Subcutaneous preadipocyte (primary cell): ENCODE measurements around the gene EDC4. TPM values are rescaled to one million over a fixed set of nuclear protein-coding genes. Genes with fewer than 3 reads are reported as not detected.

ENCODE experiments used
- small RNA-seq: library from RNA; depleted of rRNA; stranded (forward); fragments of <200 nt; gene quantifications from one replicate; pipeline ENCODE3, GENCODE V24; 2012
- total RNA-seq: library from RNA; depleted of rRNA; stranded (reverse); fragments of >200 nt; gene quantifications from 2 replicates; pipeline ENCODE4 v1.2.3, GENCODE V29; 2012

EDC4 gene, protein sequence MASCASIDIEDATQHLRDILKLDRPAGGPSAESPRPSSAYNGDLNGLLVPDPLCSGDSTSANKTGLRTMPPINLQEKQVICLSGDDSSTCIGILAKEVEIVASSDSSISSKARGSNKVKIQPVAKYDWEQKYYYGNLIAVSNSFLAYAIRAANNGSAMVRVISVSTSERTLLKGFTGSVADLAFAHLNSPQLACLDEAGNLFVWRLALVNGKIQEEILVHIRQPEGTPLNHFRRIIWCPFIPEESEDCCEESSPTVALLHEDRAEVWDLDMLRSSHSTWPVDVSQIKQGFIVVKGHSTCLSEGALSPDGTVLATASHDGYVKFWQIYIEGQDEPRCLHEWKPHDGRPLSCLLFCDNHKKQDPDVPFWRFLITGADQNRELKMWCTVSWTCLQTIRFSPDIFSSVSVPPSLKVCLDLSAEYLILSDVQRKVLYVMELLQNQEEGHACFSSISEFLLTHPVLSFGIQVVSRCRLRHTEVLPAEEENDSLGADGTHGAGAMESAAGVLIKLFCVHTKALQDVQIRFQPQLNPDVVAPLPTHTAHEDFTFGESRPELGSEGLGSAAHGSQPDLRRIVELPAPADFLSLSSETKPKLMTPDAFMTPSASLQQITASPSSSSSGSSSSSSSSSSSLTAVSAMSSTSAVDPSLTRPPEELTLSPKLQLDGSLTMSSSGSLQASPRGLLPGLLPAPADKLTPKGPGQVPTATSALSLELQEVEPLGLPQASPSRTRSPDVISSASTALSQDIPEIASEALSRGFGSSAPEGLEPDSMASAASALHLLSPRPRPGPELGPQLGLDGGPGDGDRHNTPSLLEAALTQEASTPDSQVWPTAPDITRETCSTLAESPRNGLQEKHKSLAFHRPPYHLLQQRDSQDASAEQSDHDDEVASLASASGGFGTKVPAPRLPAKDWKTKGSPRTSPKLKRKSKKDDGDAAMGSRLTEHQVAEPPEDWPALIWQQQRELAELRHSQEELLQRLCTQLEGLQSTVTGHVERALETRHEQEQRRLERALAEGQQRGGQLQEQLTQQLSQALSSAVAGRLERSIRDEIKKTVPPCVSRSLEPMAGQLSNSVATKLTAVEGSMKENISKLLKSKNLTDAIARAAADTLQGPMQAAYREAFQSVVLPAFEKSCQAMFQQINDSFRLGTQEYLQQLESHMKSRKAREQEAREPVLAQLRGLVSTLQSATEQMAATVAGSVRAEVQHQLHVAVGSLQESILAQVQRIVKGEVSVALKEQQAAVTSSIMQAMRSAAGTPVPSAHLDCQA (N-terminal part only)
- 55.5 and 72.9 TPM in 2 replicates for total RNA-seq

DNA sequence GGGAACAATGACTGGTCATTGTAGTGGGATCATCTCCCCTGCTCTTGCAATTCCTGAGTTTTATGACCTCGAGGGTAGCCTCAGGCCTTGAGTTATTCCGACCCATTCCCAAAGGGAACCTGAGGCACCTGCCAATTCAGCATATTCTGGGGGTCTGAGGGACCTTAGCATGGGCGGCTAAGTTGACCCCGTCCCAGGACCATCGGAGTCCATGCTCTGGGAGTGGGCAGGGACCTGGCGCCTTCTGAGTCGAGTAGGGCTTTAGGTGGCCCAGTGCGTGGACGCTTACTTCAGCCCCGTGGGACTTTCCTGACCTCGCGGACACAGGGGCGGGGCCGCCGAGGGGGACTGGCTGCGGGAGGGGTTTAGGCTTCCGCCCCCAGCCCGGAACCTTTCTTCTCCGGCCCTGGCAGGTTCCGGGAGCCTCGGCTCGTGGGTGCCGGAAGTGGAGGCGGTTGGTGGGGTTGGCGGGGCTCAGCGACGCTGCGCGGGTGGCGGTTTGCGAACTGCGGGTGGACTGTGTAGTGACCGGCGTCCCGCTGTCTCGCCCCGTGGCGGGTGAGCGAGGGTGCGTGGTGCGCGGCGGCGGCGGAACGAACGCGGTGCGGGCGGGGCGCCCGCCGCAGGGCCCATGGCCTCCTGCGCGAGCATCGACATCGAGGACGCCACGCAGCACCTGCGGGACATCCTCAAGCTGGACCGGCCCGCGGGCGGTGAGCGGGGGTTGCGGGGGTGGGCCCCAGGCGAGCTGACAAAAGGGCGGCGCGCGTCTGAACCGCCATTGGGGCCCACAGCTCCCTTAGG, at the start of gene EDC4:
EDC4 (plus strand) TSS at position 422 of the 804 bp plus-strand sequence; CDS start at position 632, 210 bp downstream.

GRCh38 chr16:67841816-67842508, 30.9 kb upstream of the EDC4 start, which contains the start of gene THAP11:
Gene THAP11, plus strand, starts transcription at chr16:67842320. Its CDS starts 235 bp downstream, at chr16:67842555.

DNA sequence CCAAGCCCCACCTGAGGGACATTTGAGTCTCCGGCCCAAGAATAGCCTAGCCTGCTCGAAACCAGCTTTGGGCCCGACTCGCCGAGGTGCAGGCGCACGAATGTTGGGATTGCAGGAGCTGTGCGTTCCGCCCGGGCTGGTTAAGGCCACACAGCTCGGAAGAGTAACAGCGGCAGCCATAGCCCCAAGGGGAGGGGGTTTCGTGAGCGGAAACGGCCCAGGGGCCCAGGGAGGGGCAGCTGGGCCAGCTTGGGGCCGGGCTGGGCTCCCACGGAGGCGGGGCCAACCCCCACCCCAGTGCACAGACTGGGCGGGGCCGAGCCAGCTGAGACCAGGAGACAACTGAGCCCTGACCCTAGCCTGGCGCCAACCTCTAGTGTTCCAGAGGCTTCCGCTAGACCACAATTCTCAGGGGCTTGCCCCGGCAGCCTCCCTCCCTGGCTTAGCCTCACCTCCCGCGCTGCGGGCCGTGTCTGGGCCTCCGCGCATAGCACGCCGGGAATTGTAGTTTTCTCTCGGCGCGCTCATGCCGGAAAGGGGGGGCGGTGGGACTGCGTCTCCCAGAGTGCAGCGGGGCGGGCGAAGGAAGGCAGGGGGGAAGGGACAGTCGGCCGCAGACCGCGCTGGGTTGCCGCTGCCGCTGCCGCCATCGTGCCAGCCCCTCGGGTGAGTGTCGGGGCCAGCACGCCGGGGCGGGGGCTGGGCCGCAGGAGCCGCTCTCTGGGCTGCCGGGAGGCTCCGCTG, 26.4 kb upstream of the EDC4 start, which contains the start of gene NUTF2:
NUTF2 (plus strand) TSS at position 614 of the 744 bp plus-strand sequence. CDS start 18,198 bp downstream, outside the sequence.

DNA sequence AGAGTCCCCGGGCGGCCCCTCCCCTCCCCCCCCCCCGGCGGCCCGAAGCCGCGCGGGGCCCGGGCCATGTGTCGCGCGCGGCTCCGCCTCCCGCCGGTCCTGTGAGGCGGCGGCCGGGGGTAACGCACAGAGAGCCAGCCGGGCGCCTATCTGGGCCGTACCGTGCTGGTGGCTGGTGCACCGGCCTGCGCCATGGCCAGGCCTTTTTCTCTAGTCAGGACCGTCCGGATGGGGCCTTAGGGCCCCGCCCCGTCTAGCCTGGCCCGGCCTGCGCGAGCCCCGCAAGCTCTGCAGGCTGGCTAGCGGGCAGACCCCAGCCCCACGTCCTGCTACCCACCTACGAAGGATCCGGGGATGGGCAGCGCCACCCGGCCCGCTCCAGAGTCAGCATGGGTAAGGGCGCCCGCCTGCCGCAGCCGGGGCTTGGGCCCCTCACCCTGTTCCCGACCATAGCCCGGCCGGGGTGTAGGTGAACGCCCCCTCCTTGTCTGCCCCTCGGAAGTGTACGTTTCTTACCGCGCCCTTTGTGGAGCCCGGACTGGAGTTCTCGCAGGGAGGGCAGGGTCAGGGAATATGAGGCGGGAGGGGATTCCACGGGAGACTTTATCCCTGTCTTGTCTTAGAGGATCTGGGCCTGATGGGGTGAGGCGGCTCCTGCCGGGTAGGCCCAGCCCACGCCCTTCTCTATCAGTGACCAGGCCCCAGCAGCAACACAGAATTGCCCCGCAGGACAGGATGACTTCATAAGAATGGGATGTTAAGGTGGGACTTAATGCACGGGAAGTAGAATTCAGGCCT, 25.6 kb upstream of the EDC4 start, which contains the start of gene CENPT:
CENPT (minus strand) TSS at position 630 of the 798 bp plus-strand sequence. CDS start 13,834 bp downstream, outside the sequence.

DNA sequence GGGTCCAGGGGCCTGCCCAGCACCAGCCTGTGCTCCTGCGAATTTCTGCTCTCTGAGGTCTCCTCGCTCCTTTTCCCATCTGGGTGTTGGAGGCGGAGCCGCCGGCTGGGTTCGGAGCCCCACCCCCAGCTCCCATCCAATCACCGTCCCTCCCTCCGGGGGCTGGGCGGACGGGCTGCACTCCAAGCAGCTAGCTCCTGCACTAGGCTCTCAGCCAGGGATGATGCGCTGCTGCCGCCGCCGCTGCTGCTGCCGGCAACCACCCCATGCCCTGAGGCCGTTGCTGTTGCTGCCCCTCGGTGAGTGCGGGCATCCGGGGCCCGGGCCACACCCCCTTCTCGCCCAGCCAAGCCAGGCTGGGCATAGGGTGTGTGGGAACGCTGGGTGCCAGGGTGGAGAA, 11.8 kb downstream of the EDC4 start, which contains the start of gene NRN1L:
NRN1L (plus strand) TSS at position 202 of the 400 bp plus-strand sequence; CDS start at position 221, 19 bp downstream.

DNA sequence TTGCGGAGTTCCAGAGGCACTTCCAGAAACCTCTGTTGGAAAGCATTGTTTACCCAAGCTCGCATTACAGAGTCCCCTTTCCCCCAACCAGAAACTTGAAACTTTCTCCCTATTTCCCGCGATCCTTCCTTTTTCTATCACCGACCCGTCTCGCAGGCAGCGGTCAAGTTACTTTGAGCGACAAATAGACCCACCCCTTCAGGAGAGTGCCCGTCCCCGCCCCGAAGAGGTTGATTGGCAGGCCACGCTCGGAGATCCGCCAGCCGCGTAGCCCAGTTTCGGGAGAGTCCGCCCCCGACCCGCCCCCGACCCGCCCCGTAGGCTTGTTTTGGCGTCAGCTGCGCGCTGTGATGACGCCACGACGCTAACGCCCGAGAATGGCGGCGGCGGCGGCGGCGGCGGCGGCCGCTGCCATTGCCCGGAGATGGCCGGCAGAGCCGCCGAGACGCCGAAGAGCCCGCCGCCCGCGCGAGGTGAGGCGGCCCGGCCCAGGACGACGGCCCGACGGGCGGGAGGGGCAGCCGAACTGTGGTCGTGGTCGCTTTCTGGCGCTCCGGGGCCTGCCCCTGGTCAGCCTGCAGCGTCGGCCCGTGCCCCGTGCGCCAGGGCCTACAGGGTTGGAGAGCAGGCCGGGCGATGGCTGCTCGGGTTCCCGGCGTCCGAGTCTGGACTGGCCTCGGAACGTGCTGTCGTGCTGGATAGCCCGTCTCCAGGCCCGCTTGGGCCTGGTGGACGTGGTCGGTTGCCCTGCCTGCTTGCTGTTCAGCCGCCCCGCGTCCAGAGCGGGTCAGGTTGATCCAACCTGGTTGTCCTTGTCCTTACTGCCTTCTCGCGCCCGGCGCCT, 20.3 kb downstream of the EDC4 start, which contains the start of gene PSKH1:
PSKH1 (plus strand) TSS at position 356 of the 844 bp plus-strand sequence. CDS start 15,496 bp downstream, outside the sequence.

Small RNAs within 50 kb of the gene (small RNA-seq; reads per million reads assigned to genes)
- gene AC040162.2 (not detected), gene NRN1L (not detected)

Other genes starting within 250 kb of the EDC4 start
- gene CARMIL2, start 227.9 kb upstream of the EDC4 start, total RNA-seq, result 0.37 and 0.39 TPM in 2 replicates
- gene ACD, start 212.8 kb upstream of the EDC4 start, total RNA-seq, result 25.4 and 31.5 TPM in 2 replicates
- gene PARD6A, start 212.1 kb upstream of the EDC4 start, total RNA-seq, result 0.59 and 1.1 TPM in 2 replicates
- gene ENKD1, start 206.3 kb upstream of the EDC4 start, total RNA-seq, result 15.8 and 16.9 TPM in 2 replicates
- 3.3 and 3.9 TPM in 2 replicates for gene C16orf86, start 206.2 kb upstream of the EDC4 start, total RNA-seq
- gene GFOD2, start 153.7 kb upstream of the EDC4 start, total RNA-seq, result 13.2 and 17.0 TPM in 2 replicates
- gene RANBP10, start 66.5 kb upstream of the EDC4 start, total RNA-seq, result 5.1 and 7.0 TPM in 2 replicates
- gene TSNAXIP1, start 66.2 kb upstream of the EDC4 start, total RNA-seq, result 0.98 and 2.2 TPM in 2 replicates
- gene THAP11, start 30.7 kb upstream of the EDC4 start, total RNA-seq, result 26.1 and 28.0 TPM in 2 replicates
- gene NUTF2, start 26.1 kb upstream of the EDC4 start, total RNA-seq, result 210 and 284 TPM in 2 replicates
- gene CENPT, start 25.4 kb upstream of the EDC4 start, total RNA-seq, result 27.0 and 32.7 TPM in 2 replicates
- 0.37 TPM in 1 of 2 replicates, not detected in the other for gene NRN1L, start 11.8 kb downstream of the EDC4 start, total RNA-seq
- 12.1 TPM in 2 replicates for gene PSKH1, start 20.2 kb downstream of the EDC4 start, total RNA-seq
- 0.37 and 1.4 TPM in 2 replicates for gene CTRL, start 58.8 kb downstream of the EDC4 start, total RNA-seq
- 29.7 and 41.2 TPM in 2 replicates for gene PSMB10, start 63.8 kb downstream of the EDC4 start, total RNA-seq
- 5.1 and 11.1 TPM in 2 replicates for gene LCAT, start 71.1 kb downstream of the EDC4 start, total RNA-seq
- 40.8 and 73.3 TPM in 2 replicates for gene SLC12A4, start 95.6 kb downstream of the EDC4 start, total RNA-seq
- not detected in 2 replicates for gene DPEP3, start 107.4 kb downstream of the EDC4 start, total RNA-seq
- not detected in 2 replicates for gene DPEP2, start 126.4 kb downstream of the EDC4 start, total RNA-seq
- not detected in 2 replicates for gene DPEP2NB, start 142.9 kb downstream of the EDC4 start, total RNA-seq
- gene DDX28, start 150.2 kb downstream of the EDC4 start, total RNA-seq, result 14.7 and 19.0 TPM in 2 replicates
- gene DUS2, start 150.2 kb downstream of the EDC4 start, total RNA-seq, result 18.0 and 21.5 TPM in 2 replicates
- gene NFATC3, start 212.3 kb downstream of the EDC4 start, total RNA-seq, result 17.3 and 27.2 TPM in 2 replicates